HCT116 (cell line): ENCODE measurements around the gene PPP1R13L. TPM values are rescaled to one million over a fixed set of nuclear protein-coding genes. Genes with fewer than 3 reads are reported as not detected.

Experiments
- ATAC-seq: fragments of 200-7000 bp; cut with Tn5 transposase; 2 replicates; pipeline ENCODE4 v1.9.1; 2020; ENCODE audit warnings: mild to moderate bottlenecking, moderate library complexity
- BruUV-seq: library from RNA; stranded (reverse); fragments of 400-500 nt; replicated peaks from 2 replicates; lab custom pipeline; 2021; lab: Mats Ljungman, UMichigan
- CTCF ChIA-PET: fragments of 300-600 bp; sonication (Branson Sonifier 250); formaldehyde crosslinking; loops from one replicate; lab custom pipeline; 2021; ENCODE audit warnings: antibody characterized with exemption; lab: Charles Lee
- POLR2A ChIA-PET: fragments of 300-600, 350-600 bp; sonication (Branson Sonifier 250); formaldehyde crosslinking; loops from one replicate; lab custom pipeline; 2021; ENCODE audit warnings: antibody characterized with exemption; lab: Charles Lee
- RAD21 ChIA-PET, 2 experiments: fragments of 300-600 bp; sonication (Branson Sonifier 250); formaldehyde crosslinking; loops; one replicate each; lab custom pipeline; 2023; ENCODE audit warnings: low total read pairs in 2 of 2; ENCODE audit not compliant: uncharacterized antibody in 2 of 2, unreplicated experiment in 2 of 2, low non-redundant PET in 1 of 2; lab: Charles Lee
- DNase-seq: peaks from one replicate; pipeline ENCODE4 v3.0.0-alpha.2; 2010; ENCODE audit warnings: low read depth, low spot score
- H2AFZ ChIP-seq: fragments of 200-600 bp; shearing (Covaris generic), sonication (generic); 2 replicates; pipeline ENCODE4 v1.6.1; 2017; ENCODE audit warnings: low read depth, mixed run types, mixed read lengths, antibody characterized with exemption, low read length; ENCODE audit not compliant: poor library complexity, severe bottlenecking
- H3K27ac ChIP-seq: 2 replicates; pipeline ENCODE4 v1.5.1; 2012; ENCODE audit warnings: low read depth, low read length
- H3K27me3 ChIP-seq: fragments of 200-600 bp; sonication (generic); 2 replicates; pipeline ENCODE4 v1.6.1; 2016; ENCODE audit warnings: mixed run types, low read length, mixed read lengths; ENCODE audit not compliant: insufficient read depth
- H3K36me3 ChIP-seq, 2 experiments: fragments of 200-500 bp in 1 of 2; fragments of 200-600 bp in 1 of 2; sonication (Bioruptor generic) in 1 of 2; sonication (generic) in 1 of 2; 2 replicates each; pipeline versions ENCODE4 v1.5.1 to v1.6.1; 2014 to 2016; ENCODE audit warnings: low read length in 2 of 2, inconsistent platforms in 1 of 2, mixed read lengths in 1 of 2, mixed run types in 1 of 2; ENCODE audit not compliant: insufficient read depth in 2 of 2, control insufficient read depth in 1 of 2
- H3K4me1 ChIP-seq, 2 experiments: fragments of 200-600 bp in 1 of 2; sonication (generic) in 1 of 2; 2 replicates each; pipeline versions ENCODE4 v1.5.1 to v1.6.1; 2012 to 2017; ENCODE audit warnings: low read length in 2 of 2, inconsistent platforms in 1 of 2, mild to moderate bottlenecking in 1 of 2, mixed read lengths in 1 of 2, mixed run types in 1 of 2, moderate library complexity in 1 of 2; ENCODE audit not compliant: insufficient read depth in 2 of 2, control insufficient read depth in 1 of 2
- H3K4me2 ChIP-seq: fragments of 200-600 bp; sonication (generic); 2 replicates; pipeline ENCODE4 v1.6.1; 2017; ENCODE audit warnings: mixed run types, low read length, mixed read lengths
- H3K4me3 ChIP-seq, 2 experiments: fragments of 200-600 bp in 1 of 2; sonication (generic) in 1 of 2; replicated peaks in 1 of 2; 2 replicates each; pipeline ENCODE4 v1.5.1; 2011 to 2016; ENCODE audit warnings: low read length in 2 of 2, control low read depth in 1 of 2, low read depth in 1 of 2, mild to moderate bottlenecking in 1 of 2, mixed read lengths in 1 of 2, mixed run types in 1 of 2
- H3K79me2 ChIP-seq: fragments of 200-600 bp; sonication (generic); 2 replicates; pipeline ENCODE4 v1.6.1; 2017; ENCODE audit warnings: mild to moderate bottlenecking, mixed run types, low read length, moderate library complexity, mixed read lengths; ENCODE audit not compliant: insufficient read depth
- H3K9ac ChIP-seq: fragments of 200-600 bp; sonication (generic); 2 replicates; pipeline ENCODE4 v1.6.1; 2016; ENCODE audit warnings: low read length, mixed read lengths
- H3K9me2 ChIP-seq: fragments of 200-600 bp; sonication (generic), shearing (Covaris generic); 2 replicates; pipeline ENCODE4 v1.6.1; 2017; ENCODE audit warnings: mixed run types, mild to moderate bottlenecking, moderate library complexity; ENCODE audit not compliant: insufficient read depth
- H3K9me3 ChIP-seq, 2 experiments: fragments of 200-500 bp in 1 of 2; fragments of 200-600 bp in 1 of 2; sonication (Bioruptor generic) in 1 of 2; sonication (generic) in 1 of 2; 2 replicates each; pipeline ENCODE4 v1.6.1; 2014 to 2017; ENCODE audit warnings: low read length in 2 of 2, mixed read lengths in 2 of 2, inconsistent platforms in 1 of 2, low read depth in 1 of 2, mild to moderate bottlenecking in 1 of 2, mixed run types in 1 of 2, moderate library complexity in 1 of 2; ENCODE audit not compliant: control insufficient read depth in 1 of 2, insufficient read depth in 1 of 2
- H4K20me1 ChIP-seq: fragments of 200-600 bp; sonication (generic), shearing (Covaris generic); 2 replicates; pipeline ENCODE4 v1.6.1; 2017; ENCODE audit warnings: mixed run types, mild to moderate bottlenecking, moderate library complexity; ENCODE audit not compliant: insufficient read depth
- ATF3 ChIP-seq: IDR thresholded peaks from 2 replicates; pipeline ENCODE4 v1.6.1; 2012
- CBX3 ChIP-seq: IDR thresholded peaks from 2 replicates; pipeline ENCODE4 v1.6.1; 2012; ENCODE audit warnings: low read depth
- CEBPB ChIP-seq: IDR thresholded peaks from 2 replicates; pipeline ENCODE4 v1.6.1; 2012; ENCODE audit warnings: low read depth
- CTCF ChIP-seq, 3 experiments: fragments of 200-600 bp in 1 of 3; sonication (generic) in 1 of 3; IDR thresholded peaks in 2 of 3; conservative IDR thresholded peaks in 1 of 3; 2 replicates each; pipeline ENCODE4 v1.5.1; 2012 to 2017; ENCODE audit warnings: low read depth in 2 of 3, low read length in 2 of 3, antibody characterized with exemption in 1 of 3, borderline replicate concordance in 1 of 3, control low read depth in 1 of 3, mild to moderate bottlenecking in 1 of 3, mixed read lengths in 1 of 3, mixed run types in 1 of 3, moderate library complexity in 1 of 3; ENCODE audit not compliant: insufficient read depth in 1 of 3
- EGR1 ChIP-seq: IDR thresholded peaks from 2 replicates; pipeline ENCODE4 v1.6.1; 2012; ENCODE audit warnings: low read depth
- ELF1 ChIP-seq: IDR thresholded peaks from 2 replicates; pipeline ENCODE4 v1.6.1; 2012; ENCODE audit warnings: low read depth, borderline replicate concordance
- EZH2 ChIP-seq: fragments of 200-600 bp; sonication (generic); IDR thresholded peaks from 2 replicates; pipeline ENCODE4 v1.6.1; 2017; ENCODE audit warnings: antibody characterized with exemption, mixed run types
- FOSL1 ChIP-seq: IDR thresholded peaks from 2 replicates; pipeline ENCODE4 v1.6.1; 2012; ENCODE audit warnings: low read depth
- JUND ChIP-seq: IDR thresholded peaks from 2 replicates; pipeline ENCODE4 v1.6.1; 2012
- MAX ChIP-seq: IDR thresholded peaks from 2 replicates; pipeline ENCODE4 v1.6.1; 2012
- POLR2A ChIP-seq: IDR thresholded peaks from 2 replicates; pipeline ENCODE4 v1.7.0; 2011; ENCODE audit warnings: borderline replicate concordance; ENCODE audit not compliant: insufficient read depth, insufficient read length; ENCODE audit errors: extremely low read depth
- POLR2AphosphoS5 ChIP-seq: IDR thresholded peaks from 2 replicates; pipeline ENCODE4 v1.6.1; 2011; ENCODE audit warnings: mild to moderate bottlenecking, low read depth, low read length, moderate library complexity
- RAD21 ChIP-seq: IDR thresholded peaks from 2 replicates; pipeline ENCODE4 v1.6.1; 2012; ENCODE audit warnings: low read depth, mild to moderate bottlenecking
- REST ChIP-seq: IDR thresholded peaks from 2 replicates; pipeline ENCODE4 v1.6.1; 2012; ENCODE audit warnings: low read depth
- SIN3A ChIP-seq: IDR thresholded peaks from 2 replicates; pipeline ENCODE4 v1.6.1; 2012; ENCODE audit warnings: low read depth
- SRF ChIP-seq: IDR thresholded peaks from 2 replicates; pipeline ENCODE4 v1.6.1; 2012; ENCODE audit warnings: low read depth
- TCF7L2 ChIP-seq: IDR thresholded peaks from 2 replicates; pipeline ENCODE4 v1.7.0; 2011; ENCODE audit warnings: borderline replicate concordance, inconsistent platforms; ENCODE audit not compliant: insufficient read depth, insufficient read length; ENCODE audit errors: extremely low read depth
- ZFX ChIP-seq: fragments of 450-650 bp; IDR thresholded peaks from 2 replicates; pipeline ENCODE4 v1.6.1; 2017
- ZNF274 ChIP-seq: fragments of 200-500 bp; sonication (Bioruptor generic); IDR thresholded peaks from 2 replicates; pipeline ENCODE4 v1.6.1; 2014; ENCODE audit warnings: mild to moderate bottlenecking, low read depth, low read length, inconsistent platforms
- intact Hi-C: fragments of 100-400 bp; cut with micrococcal nuclease; formaldehyde crosslinking; loops from 2 replicates; pipeline ENCODE4 v1.10.0; 2022
- total RNA-seq: library from RNA; stranded (reverse); gene quantifications from one replicate; pipeline ENCODE4 v1.2.1, GENCODE V29; 2021; ENCODE audit not compliant: unreplicated experiment
- TF ChIP-seq, protein P1 (sequence below): IDR thresholded peaks from 2 replicates; pipeline ENCODE4 v1.6.1; 2011; ENCODE audit warnings: mild to moderate bottlenecking, low read length, moderate library complexity; ENCODE audit not compliant: insufficient replicate concordance; ENCODE audit errors: extremely low read depth

Gene PPP1R13L
- total RNA-seq, 1 experiment from 2014 or later = 89.1 TPM

GRCh38 chr19:45451850-45452387 is 47.0 kb upstream of the PPP1R13L start:
- CTCF ChIA-PET = interaction anchor here (1.9 kb wide), 1 partner anchor 12 kb away, joined by 7 read pairs; no protein-coding TSS in a partner anchor
- TF ChIP-seq SRF (no peak), REST (no peak), ATF3 (no peak), FOSL1 (no peak), RAD21 (no peak), ELF1 (no peak), ZNF274 (no peak), POLR2AphosphoS5 (no peak), CTCF (IDR thresholded peaks at IDR 0.05 in 2 of 3, conservative IDR thresholded peaks at IDR 0.05 in 1 of 3; ENCODE audit: borderline replicate concordance in 1 of 3, insufficient read depth in 1 of 3, low read depth in 2 of 3, low read length in 2 of 3) (no peak), POLR2A (no peak), MAX (no peak), ZFX (no peak), EZH2 (no peak), JUND (no peak), TCF7L2 (no peak), EGR1 (no peak), SIN3A (no peak), CEBPB (no peak), CBX3 (no peak)
- TF ChIP-seq, protein P1, sequence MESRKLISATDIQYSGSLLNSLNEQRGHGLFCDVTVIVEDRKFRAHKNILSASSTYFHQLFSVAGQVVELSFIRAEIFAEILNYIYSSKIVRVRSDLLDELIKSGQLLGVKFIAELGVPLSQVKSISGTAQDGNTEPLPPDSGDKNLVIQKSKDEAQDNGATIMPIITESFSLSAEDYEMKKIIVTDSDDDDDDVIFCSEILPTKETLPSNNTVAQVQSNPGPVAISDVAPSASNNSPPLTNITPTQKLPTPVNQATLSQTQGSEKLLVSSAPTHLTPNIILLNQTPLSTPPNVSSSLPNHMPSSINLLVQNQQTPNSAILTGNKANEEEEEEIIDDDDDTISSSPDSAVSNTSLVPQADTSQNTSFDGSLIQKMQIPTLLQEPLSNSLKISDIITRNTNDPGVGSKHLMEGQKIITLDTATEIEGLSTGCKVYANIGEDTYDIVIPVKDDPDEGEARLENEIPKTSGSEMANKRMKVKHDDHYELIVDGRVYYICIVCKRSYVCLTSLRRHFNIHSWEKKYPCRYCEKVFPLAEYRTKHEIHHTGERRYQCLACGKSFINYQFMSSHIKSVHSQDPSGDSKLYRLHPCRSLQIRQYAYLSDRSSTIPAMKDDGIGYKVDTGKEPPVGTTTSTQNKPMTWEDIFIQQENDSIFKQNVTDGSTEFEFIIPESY = no peak
- intact Hi-C loops = no loop called here
- Histone ChIP-seq H3K9me3 (peaks cover 0 to 4% of the 10 kb centered on the region in 2 experiments; a peak in 1 of 4 replicates), H3K27ac (no peak overlapping the region), H3K36me3 (no peaks in the 10 kb centered on the region), H2AFZ (no peak overlapping the region), H3K4me2 (no peak overlapping the region), H3K9me2 (no peaks in the 10 kb centered on the region), H4K20me1 (no peaks in the 10 kb centered on the region), H3K27me3 (no peaks in the 10 kb centered on the region), H3K79me2 (no peaks in the 10 kb centered on the region), H3K4me1 (peaks cover 48 to 79% of the 10 kb centered on the region in 2 experiments), H3K4me3 (no peak overlapping the region), H3K9ac (0 out of 2 replicates have a peak overlapping the region, but pooled peaks have one; percentile 42)
- BruUV-seq = no TSS peak
- POLR2A ChIA-PET = no interaction called here
- no peak for DNase-seq
- RAD21 ChIA-PET = no interaction called here
- ATAC-seq = no peak
